Fibroblast of mammary gland (primary cell): ENCODE results near the gene LRRC14B.

Experiments used
- DNase-seq: peaks from one replicate; pipeline ENCODE4 v3.0.0-alpha.2; 2010; ENCODE audit warnings: low read depth
- H3K4me3 ChIP-seq: 2 replicates; pipeline ENCODE4 v1.5.1; 2011; ENCODE audit warnings: low read depth, mild to moderate bottlenecking, low read length, moderate library complexity; ENCODE audit not compliant: control insufficient read depth
- TF ChIP-seq, protein P1 (sequence below): conservative IDR thresholded peaks from 2 replicates; pipeline ENCODE4 v1.5.1; 2011; ENCODE audit warnings: low read depth, low read length, inconsistent platforms; ENCODE audit not compliant: control insufficient read depth, insufficient read depth

The LRRC14B gene

DNA sequence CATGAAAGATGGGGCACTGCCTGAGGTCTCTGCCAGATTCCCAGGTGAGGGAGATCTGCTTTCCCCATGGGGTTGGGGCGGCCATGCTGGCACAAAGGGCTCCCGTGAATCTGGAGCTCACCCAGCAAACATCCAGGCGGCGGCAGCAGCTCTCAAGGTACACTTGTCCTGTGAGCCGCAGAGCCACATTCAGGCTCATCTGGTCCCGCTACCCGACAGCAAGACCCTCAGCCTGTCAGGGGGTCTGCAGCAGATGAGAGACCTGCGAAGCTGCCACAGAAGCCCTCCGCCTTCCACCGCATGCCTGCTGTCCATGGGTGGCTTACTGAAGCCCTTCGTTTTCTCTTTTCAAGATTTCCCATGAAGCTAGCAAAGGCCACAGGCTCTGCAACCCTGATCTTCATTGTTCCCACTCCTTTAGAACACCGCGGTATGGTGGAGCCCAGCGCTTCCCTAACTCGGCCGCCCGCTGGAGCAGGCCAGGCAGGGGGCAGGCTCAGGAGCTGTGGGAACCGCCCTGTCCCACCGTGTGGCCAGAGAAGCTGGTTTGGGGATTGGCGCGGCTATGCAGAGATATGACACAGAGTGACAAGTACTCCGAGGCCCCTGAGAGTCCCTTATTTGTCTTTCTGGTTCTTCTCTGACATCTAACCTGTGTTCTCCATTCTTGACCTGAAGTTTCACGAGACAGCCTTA, 8.8 kb downstream of the LRRC14B start:
- TF ChIP-seq, protein P1, sequence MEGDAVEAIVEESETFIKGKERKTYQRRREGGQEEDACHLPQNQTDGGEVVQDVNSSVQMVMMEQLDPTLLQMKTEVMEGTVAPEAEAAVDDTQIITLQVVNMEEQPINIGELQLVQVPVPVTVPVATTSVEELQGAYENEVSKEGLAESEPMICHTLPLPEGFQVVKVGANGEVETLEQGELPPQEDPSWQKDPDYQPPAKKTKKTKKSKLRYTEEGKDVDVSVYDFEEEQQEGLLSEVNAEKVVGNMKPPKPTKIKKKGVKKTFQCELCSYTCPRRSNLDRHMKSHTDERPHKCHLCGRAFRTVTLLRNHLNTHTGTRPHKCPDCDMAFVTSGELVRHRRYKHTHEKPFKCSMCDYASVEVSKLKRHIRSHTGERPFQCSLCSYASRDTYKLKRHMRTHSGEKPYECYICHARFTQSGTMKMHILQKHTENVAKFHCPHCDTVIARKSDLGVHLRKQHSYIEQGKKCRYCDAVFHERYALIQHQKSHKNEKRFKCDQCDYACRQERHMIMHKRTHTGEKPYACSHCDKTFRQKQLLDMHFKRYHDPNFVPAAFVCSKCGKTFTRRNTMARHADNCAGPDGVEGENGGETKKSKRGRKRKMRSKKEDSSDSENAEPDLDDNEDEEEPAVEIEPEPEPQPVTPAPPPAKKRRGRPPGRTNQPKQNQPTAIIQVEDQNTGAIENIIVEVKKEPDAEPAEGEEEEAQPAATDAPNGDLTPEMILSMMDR = no peak
- DNase-seq = no peak
- no peak overlapping the region for H3K4me3 ChIP-seq

DNA sequence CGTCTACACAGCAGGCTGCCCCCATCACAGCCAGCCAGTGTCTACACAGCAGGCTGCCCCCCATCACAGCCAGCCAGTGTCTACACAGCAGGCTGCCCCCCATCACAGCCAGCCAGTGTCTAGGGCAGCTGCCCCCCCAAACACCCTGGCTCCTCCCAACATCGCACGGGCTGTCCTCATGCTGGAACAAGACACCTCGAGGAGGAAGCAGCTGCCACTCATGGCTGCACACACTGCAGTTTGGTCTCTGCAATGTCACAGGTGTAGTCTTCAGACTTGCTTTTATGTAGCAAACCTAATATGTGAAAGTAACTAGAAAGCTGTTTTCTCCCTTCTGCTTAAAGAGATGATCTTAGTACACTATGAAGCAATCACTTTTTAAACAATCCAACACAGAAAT, 9.7 kb downstream of the LRRC14B start:
- no peak for DNase-seq
- H3K4me3 ChIP-seq = no peak overlapping the region
- TF ChIP-seq, protein P1 = no peak

DNA sequence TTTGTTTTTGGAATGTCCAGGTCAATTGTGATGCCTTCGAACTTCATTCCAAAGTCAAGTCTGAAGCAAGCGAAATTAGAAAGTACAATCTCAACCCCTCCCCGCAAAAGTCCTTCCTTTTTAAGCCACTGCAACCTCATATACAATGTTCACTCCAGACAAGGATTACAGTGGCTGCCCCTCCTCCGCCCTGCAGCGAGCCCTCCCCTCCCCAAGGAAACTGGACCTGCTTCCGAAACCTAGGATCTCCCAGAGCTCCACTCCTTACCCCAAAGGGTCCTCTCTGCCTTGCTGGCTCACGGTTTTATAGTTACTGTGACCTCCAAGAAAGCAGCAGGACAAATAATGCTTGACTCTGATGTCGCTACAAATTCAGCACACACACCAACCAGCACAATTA, 10.4 kb downstream of the LRRC14B start:
- no peak overlapping the region for H3K4me3 ChIP-seq
- DNase-seq = no peak
- TF ChIP-seq, protein P1 = no peak

DNA sequence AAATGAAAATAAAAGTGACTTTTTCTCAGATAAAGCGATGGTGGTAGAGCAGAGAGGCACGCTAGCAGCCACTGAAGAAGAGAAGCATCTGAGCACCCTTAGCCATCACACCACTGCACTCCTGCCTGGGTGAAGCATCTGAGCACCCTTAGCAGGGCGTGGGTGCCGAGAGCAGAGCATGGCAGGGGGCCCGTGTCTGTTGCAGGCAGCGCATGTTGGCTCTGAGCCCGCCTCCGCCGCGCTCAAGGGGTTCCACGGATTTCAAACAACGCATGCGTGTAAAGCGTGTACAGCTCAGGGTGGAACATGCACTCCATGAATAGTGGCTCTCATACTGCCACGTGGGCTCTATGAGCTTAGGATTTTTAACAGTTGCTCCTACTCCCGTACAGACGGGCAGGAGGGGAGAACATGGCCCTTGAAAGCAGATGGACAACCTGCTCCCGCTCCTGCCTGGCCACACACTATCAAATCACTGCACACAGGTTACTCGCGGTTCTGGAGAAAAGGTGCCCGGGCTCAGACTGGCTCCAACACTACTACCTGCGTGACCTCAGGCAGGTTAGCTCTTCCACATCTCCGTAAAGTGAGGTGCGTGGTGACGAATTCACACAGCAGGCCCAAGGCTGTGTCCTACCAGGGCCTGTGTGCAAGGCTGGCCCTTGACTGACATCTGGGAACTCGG, 12.1 kb downstream of the LRRC14B start:
- TF ChIP-seq, protein P1 = no peak
- DNase-seq = no peak
- H3K4me3 ChIP-seq = no peak overlapping the region

DNA sequence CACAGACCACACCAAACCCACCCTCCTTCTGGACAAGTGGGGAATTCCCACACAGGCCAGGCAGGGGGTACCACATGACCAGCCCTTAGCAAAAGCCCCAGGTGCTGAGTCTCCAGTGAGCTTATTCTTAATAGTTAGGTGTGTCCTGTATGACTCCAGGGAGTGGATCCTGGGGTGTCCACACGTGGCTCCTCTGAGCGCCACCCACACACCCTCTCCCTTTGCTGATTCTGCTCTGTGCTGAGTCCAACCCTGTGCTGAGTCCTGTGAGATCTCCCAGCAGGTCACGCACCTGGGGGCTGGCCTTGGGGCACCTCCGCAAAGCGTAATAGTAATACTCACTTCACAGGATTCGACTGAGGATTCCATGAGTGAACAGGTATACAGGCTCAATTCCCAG, 12.7 kb downstream of the LRRC14B start:
- TF ChIP-seq, protein P1 = no peak
- no peak overlapping the region for H3K4me3 ChIP-seq
- no peak for DNase-seq

DNA sequence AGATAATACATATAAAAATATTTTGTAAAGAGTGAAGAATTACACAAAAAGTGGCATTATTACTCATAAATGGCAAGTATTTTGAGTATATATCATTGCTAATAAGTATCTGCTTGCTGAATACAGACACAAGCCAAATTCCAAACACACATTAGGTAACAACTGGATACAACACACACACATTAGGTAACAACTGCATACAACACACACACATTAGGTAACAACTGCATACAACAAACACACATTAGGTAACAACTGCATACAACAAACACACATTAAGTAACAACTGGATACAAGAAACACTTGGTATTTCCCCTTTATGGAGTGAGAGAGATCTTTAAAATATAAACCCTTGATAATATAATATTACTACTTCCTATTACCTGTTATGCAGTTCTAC, 13.2 kb downstream of the LRRC14B start:
- no peak for DNase-seq
- H3K4me3 ChIP-seq = no peak overlapping the region
- TF ChIP-seq, protein P1 = no peak
